GM10847 (cell line): Measurements from ENCODE around the gene RAD51B.

Experiments used
- POLR2A ChIP-seq: IDR thresholded peaks from 2 replicates; pipeline ENCODE4 v1.6.1; 2011; ENCODE audit not compliant: insufficient read length; ENCODE audit errors: extremely low read depth

RAD51B gene

DNA sequence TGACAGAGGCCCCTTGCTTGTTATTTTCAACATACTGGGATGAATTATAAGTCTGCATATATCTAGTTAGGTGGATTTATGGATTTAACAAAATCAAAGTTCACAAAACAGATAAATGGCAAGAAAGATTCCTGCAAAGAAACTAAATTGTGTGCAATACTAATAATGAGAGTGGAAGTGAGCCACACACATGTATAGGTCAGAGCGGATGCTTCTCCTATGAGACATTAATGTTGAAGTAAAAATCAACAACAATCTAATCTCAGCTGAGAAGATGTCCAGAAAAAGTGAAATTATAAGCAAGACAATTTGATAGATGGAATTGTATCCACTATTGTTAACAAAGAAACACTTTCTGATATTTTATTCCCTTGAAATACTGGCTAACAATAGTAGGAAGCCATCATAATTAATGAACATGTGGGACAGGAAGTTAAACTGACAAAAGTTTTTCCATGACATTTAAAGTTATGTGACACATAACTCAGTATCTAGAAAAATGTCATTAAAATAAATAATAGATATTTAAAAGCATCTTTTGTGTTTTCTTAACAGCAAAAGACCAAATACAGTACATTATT lies 39.7 kb downstream of the RAD51B start:
- TF ChIP-seq POLR2A, result no peak

DNA sequence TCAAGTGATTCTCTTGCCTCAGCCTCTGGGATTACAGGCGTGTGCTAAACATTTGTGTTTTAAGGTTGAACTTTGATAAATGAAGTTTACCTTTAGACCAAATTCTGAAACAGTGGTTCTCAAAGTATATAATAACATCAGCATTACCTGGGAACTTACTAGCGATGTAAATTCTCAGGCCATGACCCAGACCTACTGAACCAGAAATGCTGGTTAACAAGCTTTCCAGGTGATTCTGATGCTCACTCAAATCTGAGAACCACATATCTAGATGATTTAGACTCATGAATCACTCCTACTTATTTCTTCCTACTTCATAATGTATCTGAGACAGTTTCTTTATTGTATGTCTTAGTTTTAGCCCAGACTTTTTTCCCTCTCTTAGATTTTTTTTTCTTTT lies 43.6 kb downstream of the RAD51B start:
- TF ChIP-seq POLR2A, result no peak

DNA sequence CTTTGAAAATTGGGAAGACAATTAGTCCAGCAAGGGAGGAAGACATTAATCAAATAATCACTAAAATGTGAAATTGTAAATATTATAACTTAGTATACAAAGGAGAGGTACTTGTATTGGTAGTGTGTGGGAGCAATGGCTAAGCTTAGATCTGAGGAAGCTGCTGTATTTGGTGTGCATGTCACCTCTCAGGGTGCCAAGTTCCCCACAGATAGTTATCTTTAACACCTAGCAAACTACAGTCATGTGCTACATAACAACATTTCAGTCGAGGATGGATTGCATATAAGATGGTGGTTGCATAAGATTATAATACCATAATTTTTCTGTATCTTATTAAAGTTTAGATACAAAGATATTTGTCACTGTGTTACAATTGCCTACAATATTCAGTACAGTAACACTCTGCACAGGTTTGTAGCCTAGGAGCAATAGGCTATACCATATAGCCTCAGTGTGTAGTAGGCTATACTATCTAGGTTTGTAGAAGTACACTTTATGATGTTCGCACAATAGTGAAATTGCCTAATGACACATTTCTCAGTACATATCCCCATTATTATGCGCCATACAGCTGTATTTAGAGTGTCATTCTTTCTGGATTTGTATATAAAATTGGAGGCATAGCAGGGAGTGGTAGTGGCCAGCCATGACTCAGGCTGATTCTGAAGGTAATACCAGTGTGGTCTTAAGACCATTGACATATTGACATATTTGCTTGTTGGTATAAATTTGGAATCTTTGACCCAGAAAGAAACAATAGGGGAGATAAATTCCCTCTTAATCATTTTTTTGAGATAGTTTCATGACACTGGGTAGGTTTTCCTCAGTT lies 55.8 kb downstream of the RAD51B start:
- no peak for TF ChIP-seq POLR2A

DNA sequence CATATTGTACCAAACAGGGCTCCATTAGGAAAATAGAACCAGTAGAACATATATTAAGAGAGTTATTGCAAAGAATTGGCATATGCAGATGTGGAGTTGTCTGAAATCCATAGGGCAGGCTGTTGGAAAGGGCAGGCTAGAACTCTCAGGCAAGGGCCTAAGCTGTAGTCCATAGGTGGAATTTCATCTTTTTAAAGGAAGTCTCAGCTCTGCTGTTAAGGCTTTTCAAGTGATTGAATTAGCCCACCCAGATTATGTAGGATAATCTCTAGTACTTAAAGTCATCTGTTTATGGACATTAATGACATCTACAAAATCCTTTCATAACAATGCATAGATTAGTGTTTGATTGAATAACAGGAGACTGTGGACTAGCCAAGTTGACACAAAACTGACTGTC lies 59.4 kb downstream of the RAD51B start:
- TF ChIP-seq POLR2A, result no peak

DNA sequence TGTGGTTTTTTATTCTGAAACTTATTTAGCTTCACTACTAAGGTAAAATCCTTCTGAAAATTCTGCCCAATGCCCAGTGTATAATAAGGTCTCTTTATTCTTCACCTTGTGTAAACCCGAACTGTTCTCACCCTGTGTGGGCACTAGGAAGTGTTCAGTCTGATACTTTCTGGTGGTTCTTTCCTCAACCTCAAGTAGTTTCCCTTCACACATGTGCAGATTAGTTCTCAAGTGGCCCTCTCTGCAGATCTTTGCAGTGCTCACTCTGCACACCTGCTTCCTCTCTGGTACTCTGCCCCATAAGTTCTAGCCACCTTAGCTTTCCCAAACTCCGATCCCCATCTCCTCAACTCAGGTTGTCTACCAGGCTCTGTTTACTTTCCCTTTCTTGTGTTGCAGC lies 61.6 kb downstream of the RAD51B start:
- no peak for TF ChIP-seq POLR2A

DNA sequence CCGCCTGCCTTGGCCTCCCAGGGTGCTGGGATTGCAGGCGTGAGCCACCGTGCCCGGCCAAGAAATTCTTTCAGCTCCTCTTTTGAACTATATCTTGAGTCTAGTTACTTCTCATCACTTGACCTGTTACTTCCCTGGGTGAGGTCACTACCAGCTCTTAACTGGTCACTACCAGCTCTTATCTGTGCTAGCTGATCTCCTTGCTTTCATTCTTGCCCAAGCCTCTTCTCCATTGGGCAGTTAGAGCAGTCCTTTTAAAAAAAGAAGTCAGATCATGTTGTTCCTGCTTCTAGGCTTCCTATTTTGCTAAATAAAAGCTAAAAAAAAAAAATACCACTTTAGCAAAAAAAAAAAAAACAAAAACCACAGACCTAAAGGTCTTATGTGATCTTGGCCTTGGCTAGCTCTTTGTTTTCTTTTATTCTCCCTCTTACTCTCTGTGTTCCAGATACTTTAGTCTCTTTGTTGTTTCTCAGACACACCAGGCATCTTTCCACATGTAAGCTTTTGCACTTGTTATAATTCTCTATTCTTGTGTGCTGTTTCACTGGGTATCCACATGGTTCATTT lies 63.5 kb downstream of the RAD51B start:
- TF ChIP-seq POLR2A, result no peak

DNA sequence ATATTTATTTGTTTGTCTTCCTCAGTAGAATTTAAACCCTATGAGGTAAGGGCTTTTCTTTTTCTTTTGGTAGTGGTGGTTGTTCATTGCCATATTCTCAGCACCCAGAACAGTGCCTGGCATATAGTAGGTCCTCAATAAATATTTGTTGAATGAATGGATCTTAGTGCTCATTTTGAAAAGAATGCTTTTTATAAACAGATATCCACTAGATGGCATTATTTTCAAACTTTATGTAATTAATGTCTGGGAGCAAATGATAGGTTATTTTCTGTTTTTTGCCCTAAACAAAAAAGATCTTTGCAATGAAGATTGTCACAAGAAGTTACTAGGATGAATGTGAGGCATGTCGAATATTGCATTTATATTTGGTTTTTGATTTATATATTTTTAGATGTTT lies 64.1 kb downstream of the RAD51B start:
- TF ChIP-seq POLR2A, result no peak

DNA sequence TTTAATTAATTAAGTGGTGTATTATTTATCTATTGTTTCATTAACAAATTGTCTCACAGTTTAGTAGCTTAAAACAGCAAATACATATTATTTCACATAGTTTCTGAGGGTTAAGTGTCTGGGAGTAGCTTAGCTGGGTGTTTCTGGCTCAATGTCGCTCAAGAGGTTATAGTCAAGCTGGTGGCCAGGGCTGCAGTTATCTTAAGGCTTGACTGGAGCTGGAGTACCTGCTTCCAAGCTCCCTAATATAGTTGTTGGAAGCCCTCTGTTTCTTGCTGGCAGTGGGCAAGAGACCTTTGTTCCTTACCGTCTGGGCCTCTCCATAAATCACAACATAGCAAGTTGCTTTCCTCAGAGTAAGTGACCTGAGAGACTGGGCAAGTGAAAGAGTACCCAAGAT lies 66.6 kb downstream of the RAD51B start:
- no peak for TF ChIP-seq POLR2A

DNA sequence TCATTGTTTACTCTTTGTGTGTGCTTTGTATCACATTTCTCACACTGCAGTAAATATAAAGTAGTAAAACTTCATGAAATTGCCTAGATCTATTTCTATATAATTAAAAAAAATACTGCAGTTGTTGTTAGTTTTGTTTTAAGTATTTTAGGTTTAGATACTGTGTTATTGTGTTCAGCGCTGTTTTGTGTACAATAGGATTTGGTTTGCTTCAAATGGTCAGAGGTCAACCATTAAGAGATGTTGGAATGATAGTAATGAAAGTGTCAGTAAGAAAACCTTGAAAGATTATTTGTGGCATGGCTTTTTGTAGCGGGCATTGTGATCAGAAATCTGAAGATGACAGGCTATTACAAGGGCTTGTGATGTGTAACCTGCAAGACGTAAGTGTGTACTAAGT lies 67.9 kb downstream of the RAD51B start:
- no peak for TF ChIP-seq POLR2A

DNA sequence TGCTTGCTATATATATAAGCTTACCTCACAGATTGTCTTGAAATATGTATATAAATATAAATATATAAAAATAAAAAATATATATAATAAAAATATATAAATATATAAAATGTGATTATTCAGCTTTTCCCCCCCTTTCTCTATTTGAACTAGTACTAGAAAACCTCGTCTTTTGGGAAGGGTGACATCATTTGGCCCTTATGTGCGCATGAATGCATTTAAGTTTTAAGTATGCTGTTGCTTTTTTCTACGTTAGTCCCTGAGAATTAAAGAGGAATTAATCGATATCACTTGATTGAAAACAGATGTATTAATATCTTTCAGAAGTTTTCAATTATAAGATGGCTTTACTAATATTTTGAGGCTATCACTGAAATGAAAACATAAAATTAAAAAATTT lies 69.9 kb downstream of the RAD51B start:
- no peak for TF ChIP-seq POLR2A

DNA sequence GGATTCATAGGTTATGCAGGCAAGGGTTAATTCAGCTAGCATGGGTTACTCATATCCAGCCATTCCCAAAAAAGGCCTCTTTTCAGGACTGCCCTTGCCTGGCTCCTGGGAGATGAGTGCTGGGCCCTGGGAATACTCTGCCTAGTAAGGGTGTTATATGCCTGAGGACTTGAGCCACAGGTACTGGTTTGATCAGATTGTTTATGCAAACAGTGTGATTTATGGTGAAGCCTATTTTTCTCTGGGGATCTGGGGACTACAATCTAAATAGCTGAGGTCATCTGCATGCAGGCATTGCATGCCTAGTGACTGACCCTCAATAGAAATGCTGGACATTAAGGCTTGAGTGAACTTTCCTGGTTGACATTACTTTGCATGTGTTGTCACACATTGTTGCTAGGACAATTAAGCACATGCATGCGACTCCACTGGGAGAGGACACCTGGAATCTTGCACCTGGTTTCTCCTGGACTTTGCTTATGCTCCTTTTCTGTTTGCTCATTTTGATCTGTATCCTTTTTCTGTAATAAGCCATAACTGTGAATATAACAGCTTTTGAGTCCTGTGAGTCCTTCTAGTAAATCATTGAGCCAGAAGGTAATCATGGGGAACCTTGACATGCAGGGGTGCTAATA lies 73.0 kb downstream of the RAD51B start:
- no peak for TF ChIP-seq POLR2A

DNA sequence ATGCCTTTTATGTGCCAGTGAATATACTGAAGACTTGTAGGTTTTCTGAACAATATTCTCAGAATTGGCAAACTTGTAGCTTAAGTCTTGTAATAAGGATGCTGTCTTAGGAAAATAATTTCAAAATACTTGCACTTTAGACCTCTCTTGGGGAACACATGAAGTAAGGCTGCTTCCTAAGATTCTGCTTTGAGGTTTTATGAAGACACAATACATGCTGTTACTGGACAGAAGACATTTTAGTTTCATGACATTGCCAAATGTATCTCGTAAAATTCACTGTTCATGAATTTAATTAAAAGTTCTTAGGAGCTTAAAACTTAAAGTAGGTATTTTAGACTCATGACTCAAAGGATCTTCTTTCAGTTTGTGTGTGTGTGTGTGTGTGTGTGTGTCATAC lies 80.7 kb downstream of the RAD51B start:
- no peak for TF ChIP-seq POLR2A

DNA sequence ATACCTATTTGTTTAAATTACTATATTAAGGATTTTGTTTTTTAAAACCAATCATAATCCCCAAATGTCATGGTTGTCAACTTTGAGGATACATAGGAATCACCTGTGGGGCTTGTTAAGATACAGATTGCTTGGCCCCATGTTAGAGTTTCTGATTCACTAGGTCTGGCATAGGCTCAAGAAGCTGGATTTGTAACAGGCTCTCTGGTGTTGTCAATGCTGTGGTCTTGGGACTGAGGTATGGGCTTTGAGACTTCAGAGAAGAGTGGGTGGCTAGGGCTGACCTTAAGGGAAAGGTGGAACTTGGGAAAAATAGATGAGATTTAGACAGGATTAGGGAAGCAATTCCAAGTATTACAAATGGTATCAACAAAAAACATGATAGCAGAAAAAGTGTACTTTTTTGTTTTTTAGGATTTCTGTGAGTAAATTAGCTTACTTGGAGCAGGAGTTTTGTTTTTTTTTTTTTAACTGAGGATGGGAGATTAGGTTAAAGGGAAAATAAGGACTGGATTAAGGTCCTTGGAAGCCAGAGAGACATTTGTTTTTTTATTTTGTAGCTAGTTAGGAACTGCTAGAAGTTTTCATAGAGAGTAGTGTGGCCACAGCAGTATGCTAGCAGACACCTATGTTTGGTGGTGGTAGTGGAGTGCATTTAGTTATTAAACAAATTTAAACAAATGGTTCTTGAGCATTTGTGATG lies 88.6 kb downstream of the RAD51B start:
- TF ChIP-seq POLR2A, result no peak

DNA sequence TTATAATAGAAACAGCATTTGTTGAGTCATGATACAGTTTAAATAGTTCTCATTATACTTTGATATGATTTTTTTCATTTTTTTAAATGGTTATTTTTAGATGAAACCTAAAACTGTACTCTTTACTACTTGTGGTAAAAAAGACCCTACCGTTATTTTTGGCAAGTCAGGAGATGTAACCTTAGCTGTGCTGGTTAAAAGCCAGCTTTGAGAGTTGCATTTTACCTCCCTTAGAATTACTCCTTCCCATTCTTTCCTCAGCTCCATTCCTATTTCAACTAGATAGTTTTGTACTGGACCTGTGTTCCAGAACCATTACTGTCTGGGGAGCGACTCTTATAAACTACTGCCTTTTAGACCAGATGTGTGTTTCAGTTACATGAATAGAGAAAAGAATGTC lies 92.0 kb downstream of the RAD51B start:
- TF ChIP-seq POLR2A, result no peak

DNA sequence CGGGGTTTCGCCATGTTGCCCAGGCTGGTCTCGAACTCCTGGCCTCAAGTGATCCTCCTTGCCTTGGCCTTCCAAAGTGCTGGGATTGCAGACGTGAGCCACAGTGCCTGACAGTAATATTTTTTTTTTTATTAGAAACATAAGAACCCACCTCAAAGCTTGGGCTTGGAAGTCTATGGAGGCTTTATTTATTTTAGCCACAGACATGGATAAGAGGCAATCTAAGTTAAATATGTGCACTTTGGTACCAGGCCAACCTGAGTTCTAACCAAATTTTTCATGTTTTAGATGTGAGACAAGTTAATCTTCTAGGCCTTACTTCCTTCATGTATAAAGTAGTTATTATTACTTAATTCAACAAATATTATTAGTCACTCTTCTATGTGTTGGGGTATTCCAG lies 96.9 kb downstream of the RAD51B start:
- no peak for TF ChIP-seq POLR2A

DNA sequence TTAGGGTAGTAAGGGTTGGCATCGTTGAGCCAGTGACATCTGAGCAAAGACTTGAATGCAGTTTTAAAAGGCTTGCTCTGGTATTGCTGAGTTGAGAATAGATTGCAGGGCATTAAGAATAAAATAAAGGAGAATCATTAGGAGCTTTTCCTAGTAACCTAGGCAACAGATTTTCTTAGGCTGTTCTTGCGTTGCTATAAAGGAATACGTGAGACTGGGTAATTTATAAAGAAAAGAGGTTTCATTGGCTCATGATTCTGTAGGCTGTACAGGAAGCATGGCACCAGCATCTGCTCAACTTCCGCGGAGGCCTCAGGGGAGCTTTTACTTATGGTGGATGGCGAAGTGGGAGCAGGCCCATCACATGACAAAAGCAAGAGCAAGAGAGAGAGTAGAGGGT lies 97.4 kb downstream of the RAD51B start:
- TF ChIP-seq POLR2A, result no peak

DNA sequence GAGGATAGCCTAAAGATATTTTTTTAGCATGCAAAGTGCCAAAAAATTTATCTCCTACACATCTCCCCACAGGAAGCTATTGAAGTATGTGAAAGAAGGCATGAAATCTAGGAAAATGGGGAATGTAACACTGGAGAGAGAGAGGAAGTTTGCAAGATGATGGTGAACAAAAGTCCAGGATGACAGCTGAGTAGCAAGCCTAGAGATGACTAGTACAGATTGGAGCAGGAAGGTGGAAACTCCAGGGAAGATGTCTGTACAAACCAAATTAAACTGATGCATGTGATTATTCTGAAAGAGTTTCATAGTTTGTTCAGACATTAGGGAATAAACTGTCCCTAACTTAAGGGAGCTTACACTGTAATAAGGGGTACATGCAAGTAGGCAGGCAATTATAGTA lies 99.3 kb downstream of the RAD51B start:
- TF ChIP-seq POLR2A, result no peak
